Epithelial cell of proximal tubule (primary cell): ENCODE data around the gene ZNF485. TPM values are rescaled to one million over a fixed set of nuclear protein-coding genes. Genes with fewer than 3 reads are reported as not detected.
"Not testable (repeated sequence)": the region's sequence is repeated elsewhere in the genome, so short reads cannot be mapped to it uniquely, and the experiment has no call there.

Source experiments
- DNase-seq: peaks from one replicate; pipeline ENCODE4 v3.0.0-alpha.2; 2011; ENCODE audit warnings: low read depth
- H3K4me3 ChIP-seq: 2 replicates; pipeline ENCODE4 v1.5.1; 2011; ENCODE audit warnings: low read depth, mild to moderate bottlenecking, low read length
- total RNA-seq: library from RNA; depleted of rRNA; stranded (reverse); fragments of >200 nt; gene quantifications from 2 replicates; pipeline ENCODE4 v1.2.3, GENCODE V29; 2015
- TF ChIP-seq, protein P1 (sequence below): conservative IDR thresholded peaks from 2 replicates; pipeline ENCODE4 v1.5.1; 2012; ENCODE audit warnings: low read depth, mild to moderate bottlenecking, low read length

ZNF485 gene
- total RNA-seq, 1 donor from 2014 or later = 5.0 TPM

DNA sequence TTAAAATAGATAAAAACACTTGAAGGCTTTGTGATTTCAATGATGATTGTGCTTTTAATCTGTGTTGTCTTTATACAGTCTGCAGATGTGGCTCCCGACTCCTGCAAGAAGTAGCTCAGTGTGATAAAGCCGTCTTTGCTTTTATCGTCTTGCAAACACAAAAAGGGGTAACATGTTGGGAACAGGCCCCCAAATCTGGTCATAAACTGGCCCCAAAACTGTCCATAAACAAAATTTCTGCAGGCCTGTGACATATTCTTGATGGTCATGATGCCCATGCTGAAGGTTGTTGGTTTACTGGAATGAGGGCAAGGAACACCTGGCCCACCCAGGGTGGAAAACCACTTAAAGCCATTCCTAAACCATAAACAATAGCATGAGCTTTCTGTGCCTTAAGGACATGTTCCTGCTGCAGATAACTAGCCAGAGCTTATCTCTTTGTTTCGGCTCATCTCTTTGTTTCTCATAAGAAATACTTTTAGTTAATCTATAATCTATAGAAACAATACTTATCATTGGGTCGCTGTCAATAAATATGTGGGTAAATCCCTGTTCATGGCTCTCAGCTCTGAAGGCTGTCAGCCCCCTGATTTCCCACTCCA, 14.8 kb upstream of the ZNF485 start:
- TF ChIP-seq, protein P1, sequence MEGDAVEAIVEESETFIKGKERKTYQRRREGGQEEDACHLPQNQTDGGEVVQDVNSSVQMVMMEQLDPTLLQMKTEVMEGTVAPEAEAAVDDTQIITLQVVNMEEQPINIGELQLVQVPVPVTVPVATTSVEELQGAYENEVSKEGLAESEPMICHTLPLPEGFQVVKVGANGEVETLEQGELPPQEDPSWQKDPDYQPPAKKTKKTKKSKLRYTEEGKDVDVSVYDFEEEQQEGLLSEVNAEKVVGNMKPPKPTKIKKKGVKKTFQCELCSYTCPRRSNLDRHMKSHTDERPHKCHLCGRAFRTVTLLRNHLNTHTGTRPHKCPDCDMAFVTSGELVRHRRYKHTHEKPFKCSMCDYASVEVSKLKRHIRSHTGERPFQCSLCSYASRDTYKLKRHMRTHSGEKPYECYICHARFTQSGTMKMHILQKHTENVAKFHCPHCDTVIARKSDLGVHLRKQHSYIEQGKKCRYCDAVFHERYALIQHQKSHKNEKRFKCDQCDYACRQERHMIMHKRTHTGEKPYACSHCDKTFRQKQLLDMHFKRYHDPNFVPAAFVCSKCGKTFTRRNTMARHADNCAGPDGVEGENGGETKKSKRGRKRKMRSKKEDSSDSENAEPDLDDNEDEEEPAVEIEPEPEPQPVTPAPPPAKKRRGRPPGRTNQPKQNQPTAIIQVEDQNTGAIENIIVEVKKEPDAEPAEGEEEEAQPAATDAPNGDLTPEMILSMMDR = no peak
- no peak for DNase-seq
- H3K4me3 ChIP-seq = no peak overlapping the region

- H3K4me3 ChIP-seq = no peak overlapping the region
- TF ChIP-seq, protein P1 = no peak
- no peak for DNase-seq
Observed at GRCh38 chr10:43594944-43595589, 11.2 kb upstream of the ZNF485 start.

DNA sequence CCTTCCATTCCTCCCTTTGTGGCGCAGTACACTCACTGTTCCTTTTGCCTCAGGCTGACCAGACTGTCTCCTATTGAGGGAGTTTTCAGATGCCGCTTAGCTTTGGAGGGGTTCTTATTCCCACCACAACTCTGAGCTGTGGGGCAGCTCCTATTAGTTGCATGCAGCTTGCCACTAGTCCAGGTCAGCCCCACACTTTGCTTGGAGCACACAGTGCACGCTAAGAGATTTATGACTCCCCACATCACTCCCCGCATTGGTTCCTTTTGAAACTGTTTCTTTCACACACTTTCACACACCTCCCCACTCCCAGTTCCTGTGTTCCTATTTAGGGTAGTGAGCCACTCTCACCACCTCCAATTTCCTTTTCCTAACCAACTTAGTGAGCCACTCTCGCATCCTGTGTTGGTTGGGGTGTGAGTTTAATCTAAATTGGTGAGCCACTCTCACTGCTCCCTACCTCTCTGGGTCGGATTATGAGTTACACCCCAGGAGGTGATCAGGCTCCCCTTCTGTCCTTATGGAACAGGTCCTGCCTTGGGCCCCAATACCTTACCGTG, 10.4 kb upstream of the ZNF485 start:
- no peak overlapping the region for H3K4me3 ChIP-seq
- DNase-seq = no peak
- TF ChIP-seq, protein P1 = no peak

DNA sequence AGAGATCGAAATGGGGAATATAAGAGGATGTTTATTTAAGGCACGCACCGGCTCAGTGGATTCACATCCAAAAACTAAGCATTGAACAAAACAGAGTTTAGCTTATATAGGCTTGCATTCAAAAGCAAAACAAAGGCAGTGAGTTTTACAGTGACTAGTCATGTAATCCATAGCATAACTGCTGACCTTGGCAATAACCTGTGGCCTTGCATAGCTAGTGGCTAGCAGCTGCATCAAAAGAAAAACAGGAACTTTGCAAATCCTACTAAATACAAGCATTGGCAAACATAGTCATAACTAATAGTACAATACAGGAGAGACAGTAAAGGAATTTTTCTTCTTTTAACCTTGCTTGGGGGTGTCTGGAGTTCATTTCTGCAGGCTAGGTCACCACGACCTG, 9.7 kb upstream of the ZNF485 start:
- TF ChIP-seq, protein P1 = no peak
- no peak overlapping the region for H3K4me3 ChIP-seq
- no peak for DNase-seq

DNA sequence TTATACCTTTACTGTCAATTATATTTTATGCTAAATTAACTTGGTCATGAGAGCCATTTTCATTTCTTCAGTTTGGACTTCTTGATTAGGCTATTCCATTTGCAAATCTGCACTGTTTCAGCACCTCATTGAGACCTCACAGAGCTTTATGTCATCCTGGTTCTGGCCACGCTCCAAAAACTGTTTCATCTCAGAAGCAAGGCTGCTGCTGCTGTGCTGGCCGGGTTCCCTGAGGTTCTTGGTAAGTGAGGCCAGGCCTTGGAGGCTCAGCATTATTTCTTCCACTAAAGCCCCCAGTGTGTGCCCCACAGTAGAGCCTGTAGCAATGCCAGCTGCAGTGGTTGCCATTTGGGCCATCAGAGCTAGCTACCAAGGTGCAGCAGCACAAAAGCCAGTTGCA, 7.8 kb upstream of the ZNF485 start:
- no peak for DNase-seq
- TF ChIP-seq, protein P1 = no peak
- no peak overlapping the region for H3K4me3 ChIP-seq

- TF ChIP-seq, protein P1 = no peak
- H3K4me3 ChIP-seq = no peak overlapping the region
- no peak for DNase-seq
Observed at GRCh38 chr10:43599333-43599732, 6.9 kb upstream of the ZNF485 start.

DNA sequence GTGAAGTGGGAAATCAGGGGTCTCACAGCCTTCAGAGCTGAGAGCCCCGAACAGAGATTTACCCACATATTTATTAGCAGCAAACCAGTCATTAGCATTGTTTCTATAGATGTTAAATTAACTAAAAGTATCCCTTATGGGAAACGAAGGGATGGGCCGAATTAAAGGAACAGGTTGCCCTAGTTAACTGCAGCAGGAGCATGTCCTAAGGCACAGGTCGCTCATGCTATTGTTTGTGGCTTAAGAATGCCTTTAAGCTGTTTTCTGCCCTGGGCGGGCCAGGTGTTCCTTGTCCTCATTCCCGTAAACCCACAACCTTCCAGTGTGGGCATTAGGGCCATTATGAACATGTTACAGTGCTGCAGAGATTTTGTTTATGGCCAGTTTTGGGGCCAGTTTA, 4.7 kb upstream of the ZNF485 start:
- not testable (repeated sequence) for DNase-seq, H3K4me3 ChIP-seq
